Activated CD8-positive, alpha-beta T cell treated with anti-CD3 and anti-CD28 coated beads for 36 hours (primary cell): ENCODE data around the gene CD38. TPM values are rescaled to one million over a fixed set of nuclear protein-coding genes. Genes with fewer than 3 reads are reported as not detected.

ENCODE experiments used
- ATAC-seq: fragments of 200-7000 bp; cut with Tn5 transposase; one replicate; pipeline ENCODE4 v1.10.0; 2021; ENCODE audit warnings: mild to moderate bottlenecking, moderate library complexity
- CTCF ChIA-PET: fragments of 350-600 bp; sonication (Branson Sonifier 250); formaldehyde crosslinking; loops from one replicate; lab custom pipeline; 2021; ENCODE audit warnings: antibody characterized with exemption; lab: Charles Lee
- POLR2A ChIA-PET: fragments of 350-600 bp; sonication (Branson Sonifier 250); formaldehyde crosslinking; loops from one replicate; lab custom pipeline; 2021; ENCODE audit warnings: antibody characterized with exemption; lab: Charles Lee
- DNase-seq: peaks from one replicate; pipeline ENCODE4 v3.0.0-alpha.2; 2020
- H3K27ac Mint-ChIP-seq: one replicate; pipeline ENCODE4 v1.8.0; 2021; ENCODE audit warnings: mild to moderate bottlenecking, mixed read lengths
- H3K27me3 Mint-ChIP-seq: one replicate; pipeline ENCODE4 v1.8.0; 2021; ENCODE audit warnings: mixed read lengths
- H3K36me3 Mint-ChIP-seq: one replicate; pipeline ENCODE4 v1.8.0; 2021; ENCODE audit warnings: low read depth, mixed read lengths
- H3K4me1 Mint-ChIP-seq: one replicate; pipeline ENCODE4 v1.8.0; 2021; ENCODE audit warnings: low read depth, mixed read lengths
- H3K4me3 Mint-ChIP-seq: one replicate; pipeline ENCODE4 v1.8.0; 2021; ENCODE audit warnings: mild to moderate bottlenecking, moderate library complexity, mixed read lengths
- H3K9me3 Mint-ChIP-seq: one replicate; pipeline ENCODE4 v1.8.0; 2021; ENCODE audit warnings: mixed read lengths
- intact Hi-C: fragments of 100-400 bp; cut with micrococcal nuclease; formaldehyde crosslinking; loops from one replicate; pipeline ENCODE4 v1.10.0; 2022
- total RNA-seq, 2 experiments: library from RNA; stranded (reverse); gene quantifications; one replicate each; pipeline ENCODE4 v1.2.3, GENCODE V29; 2021
- TF ChIP-seq, protein P1 (sequence below): fragments of 200-600 bp; IDR thresholded peaks from one replicate; pipeline ENCODE4 v1.8.0; 2022; ENCODE audit warnings: antibody characterized with exemption, mild to moderate bottlenecking

CD38 gene
- total RNA-seq, 2 experiments from 2014 or later: 24.3 to 25.6 TPM

DNA sequence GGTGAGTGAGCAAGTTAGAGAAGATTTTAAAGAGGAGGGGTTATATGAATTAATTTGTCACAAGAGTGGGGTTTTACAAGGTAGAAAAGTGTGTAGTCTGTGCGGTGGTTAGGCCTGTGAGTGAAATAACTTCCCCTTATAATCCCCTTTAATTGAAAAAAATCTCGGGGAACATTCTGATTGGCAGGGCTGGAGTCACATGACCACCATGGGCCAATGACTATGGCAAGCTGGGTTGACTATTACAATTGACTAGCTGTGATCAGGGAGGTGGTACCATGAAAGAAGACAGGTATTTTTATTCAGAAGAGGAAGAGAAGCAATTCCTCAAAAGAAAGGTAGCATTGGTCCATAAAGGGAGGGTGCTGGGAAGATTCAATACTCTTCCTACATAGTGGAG, 27.0 kb upstream of the CD38 start:
- ATAC-seq (no peak), DNase-seq (no peak)
- H3K4me3 Mint-ChIP-seq: no peak overlapping the region
- no peaks in the 10 kb centered on the region for H3K36me3 Mint-ChIP-seq
- intact Hi-C loops: no loop called here
- H3K27me3 Mint-ChIP-seq: no peaks in the 10 kb centered on the region
- ChIA-PET POLR2A (interaction anchor here (1.2 kb wide), 1 partner anchor 12 kb away, joined by 3 read pairs; no protein-coding TSS in a partner anchor), CTCF (interaction anchor here (1.0 to 1.5 kb wide), 2 partner anchors 49 to 54 kb away, joined by 3 to 4 read pairs; no protein-coding TSS in a partner anchor)
- TF ChIP-seq, protein P1, sequence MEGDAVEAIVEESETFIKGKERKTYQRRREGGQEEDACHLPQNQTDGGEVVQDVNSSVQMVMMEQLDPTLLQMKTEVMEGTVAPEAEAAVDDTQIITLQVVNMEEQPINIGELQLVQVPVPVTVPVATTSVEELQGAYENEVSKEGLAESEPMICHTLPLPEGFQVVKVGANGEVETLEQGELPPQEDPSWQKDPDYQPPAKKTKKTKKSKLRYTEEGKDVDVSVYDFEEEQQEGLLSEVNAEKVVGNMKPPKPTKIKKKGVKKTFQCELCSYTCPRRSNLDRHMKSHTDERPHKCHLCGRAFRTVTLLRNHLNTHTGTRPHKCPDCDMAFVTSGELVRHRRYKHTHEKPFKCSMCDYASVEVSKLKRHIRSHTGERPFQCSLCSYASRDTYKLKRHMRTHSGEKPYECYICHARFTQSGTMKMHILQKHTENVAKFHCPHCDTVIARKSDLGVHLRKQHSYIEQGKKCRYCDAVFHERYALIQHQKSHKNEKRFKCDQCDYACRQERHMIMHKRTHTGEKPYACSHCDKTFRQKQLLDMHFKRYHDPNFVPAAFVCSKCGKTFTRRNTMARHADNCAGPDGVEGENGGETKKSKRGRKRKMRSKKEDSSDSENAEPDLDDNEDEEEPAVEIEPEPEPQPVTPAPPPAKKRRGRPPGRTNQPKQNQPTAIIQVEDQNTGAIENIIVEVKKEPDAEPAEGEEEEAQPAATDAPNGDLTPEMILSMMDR: no peak
- H3K27ac Mint-ChIP-seq: no peak overlapping the region
- peaks cover 4% of the 10 kb centered on the region for H3K9me3 Mint-ChIP-seq
- H3K4me1 Mint-ChIP-seq: peaks cover 35% of the 10 kb centered on the region

DNA sequence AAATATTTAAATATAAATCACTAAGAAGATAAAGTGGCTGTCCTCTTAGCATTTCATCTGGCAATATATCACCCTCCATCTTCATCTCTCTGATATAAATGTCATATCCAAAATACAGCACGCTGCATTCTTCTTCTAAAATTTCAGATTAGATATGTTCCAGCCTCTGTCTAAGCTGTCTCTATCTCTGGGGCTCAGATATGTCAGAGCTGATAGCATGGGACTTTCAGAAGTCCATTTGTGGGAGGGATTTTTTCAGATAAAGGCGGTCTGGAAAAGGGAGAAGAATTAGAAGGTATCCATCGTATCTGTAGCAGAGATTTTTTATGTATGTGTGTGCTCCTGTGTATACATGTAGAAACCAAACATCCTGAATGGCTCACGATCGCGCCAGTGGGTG, 25.0 kb upstream of the CD38 start:
- Mint-ChIP-seq H3K9me3 (no peaks in the 10 kb centered on the region), H3K27ac (no peak overlapping the region), H3K4me3 (no peak overlapping the region), H3K36me3 (no peaks in the 10 kb centered on the region), H3K4me1 (peaks cover 39% of the 10 kb centered on the region), H3K27me3 (no peaks in the 10 kb centered on the region)
- TF ChIP-seq, protein P1: no peak
- DNase-seq (no peak), ATAC-seq (no peak)
- ChIA-PET CTCF (interaction anchor here (1.6 kb wide), 1 partner anchor 15 kb away, joined by 10 read pairs; no protein-coding TSS in a partner anchor), POLR2A (interaction anchor here (0.8 kb wide), 1 partner anchor 18 kb away, joined by 4 read pairs; no protein-coding TSS in a partner anchor)
- intact Hi-C loops: no loop called here

DNA sequence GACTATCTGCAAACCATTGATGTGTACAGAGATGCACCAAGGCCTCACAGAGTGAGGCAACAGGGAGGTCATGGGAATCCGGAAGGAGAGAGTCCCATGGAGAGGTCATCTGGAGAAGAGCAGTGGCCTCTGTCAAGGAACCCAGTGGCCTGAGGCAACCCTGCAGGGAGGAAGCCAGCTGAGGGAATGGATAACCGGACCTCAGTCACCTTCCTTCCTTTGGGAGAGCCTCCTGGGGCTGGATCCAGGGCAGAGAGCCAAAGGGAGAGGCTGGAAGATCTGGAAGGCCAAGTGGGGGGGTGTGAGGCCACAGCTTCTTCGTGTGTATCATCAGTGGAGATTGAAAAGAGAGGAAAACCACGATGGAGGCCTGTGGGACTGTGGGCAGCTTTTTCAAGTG, 24.3 kb upstream of the CD38 start:
- Mint-ChIP-seq H3K4me3 (no peak overlapping the region), H3K27ac (peak overlapping the region; percentile 51), H3K9me3 (no peaks in the 10 kb centered on the region), H3K4me1 (peaks cover 43% of the 10 kb centered on the region), H3K36me3 (no peaks in the 10 kb centered on the region), H3K27me3 (no peaks in the 10 kb centered on the region)
- intact Hi-C loops: loop anchor here (2.0 kb wide), 1 partner anchor 15 kb away; no protein-coding TSS in a partner anchor
- TF ChIP-seq, protein P1: no peak
- ChIA-PET POLR2A (interaction anchor here (0.7 to 2.1 kb wide), 5 partner anchors 15 to 352 kb away, joined by 3 to 5 read pairs (median 4); no protein-coding TSS in a partner anchor), CTCF (interaction anchor here (0.6 to 6.5 kb wide), 4 partner anchors 15 to 52 kb away, joined by 3 to 63 read pairs (median 7); no protein-coding TSS in a partner anchor)
- ATAC-seq (no peak), DNase-seq (no peak)

DNA sequence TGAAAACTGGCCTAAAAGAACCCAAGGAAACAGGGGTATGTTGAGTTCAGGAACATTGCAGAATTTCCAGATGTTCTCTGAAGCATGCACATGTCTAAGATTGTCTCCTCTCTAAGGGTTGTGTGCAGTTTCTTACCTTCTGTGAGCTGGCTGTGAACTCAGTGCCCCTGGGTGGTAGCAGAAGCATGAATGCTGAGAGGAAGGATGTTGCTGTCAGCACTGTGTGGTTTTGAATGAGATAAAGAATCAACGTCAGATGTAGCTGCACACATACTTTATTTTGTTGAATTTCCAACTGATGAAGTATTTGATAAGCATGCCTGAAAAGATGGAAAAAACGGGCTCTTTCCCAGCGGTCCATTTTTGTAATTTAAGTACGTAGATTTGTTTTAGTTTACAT, 23.8 kb upstream of the CD38 start:
- intact Hi-C loops: loop anchor here (2.0 kb wide), 1 partner anchor 16 kb away; no protein-coding TSS in a partner anchor

More for the DNA sequence above, 23.8 kb upstream of the CD38 start:
- ChIA-PET CTCF (interaction anchor here (1.0 to 6.5 kb wide), 4 partner anchors 16 to 72 kb away, joined by 3 to 63 read pairs (median 7); no protein-coding TSS in a partner anchor), POLR2A (interaction anchor here (0.7 to 2.1 kb wide), 4 partner anchors 16 to 352 kb away, joined by 3 to 5 read pairs (median 4); no protein-coding TSS in a partner anchor)
- Mint-ChIP-seq H3K27me3 (no peaks in the 10 kb centered on the region), H3K4me1 (peaks cover 43% of the 10 kb centered on the region), H3K4me3 (peak overlapping the region; percentile 16), H3K27ac (peak overlapping the region; percentile 51), H3K9me3 (peaks cover 2% of the 10 kb centered on the region), H3K36me3 (no peaks in the 10 kb centered on the region)
- DNase-seq (peak; percentile 71), ATAC-seq (peak; percentile 45)
- TF ChIP-seq, protein P1: no peak
